Tibial nerve (tissue), 4 donors: Measurements from ENCODE around the gene FNDC1. TPM values are rescaled to one million over a fixed set of nuclear protein-coding genes. Genes with fewer than 3 reads are reported as not detected.

Source experiments
- DNase-seq, 2 donors: peaks; one replicate each; pipeline ENCODE4 v3.0.0-alpha.2; 2019; ENCODE audit warnings: low spot score in 2 of 2
- H3K27ac ChIP-seq, 4 donors: fragments of 200-600 bp; sonication (generic) in 3 of 4; one replicate each; pipeline ENCODE4 v1.5.1; 2017 to 2019; ENCODE audit warnings: mild to moderate bottlenecking in 1 of 4
- H3K27me3 ChIP-seq, 2 donors: fragments of 200-600 bp; sonication (generic) in 1 of 2; one replicate each; pipeline versions ENCODE4 v1.5.1 to v1.6.0; 2017 to 2019
- H3K36me3 ChIP-seq, 3 donors: fragments of 200-600 bp; sonication (generic); one replicate each; pipeline ENCODE4 v1.5.1; 2018 to 2019
- H3K4me1 ChIP-seq, 4 donors: fragments of 200-600 bp; sonication (generic) in 3 of 4; one replicate each; pipeline ENCODE4 v1.5.1; 2017 to 2019
- H3K4me3 ChIP-seq, 4 donors: fragments of 200-600 bp; sonication (generic) in 3 of 4; one replicate each; pipeline ENCODE4 v1.5.1; 2017 to 2019; ENCODE audit warnings: mild to moderate bottlenecking in 1 of 4, moderate library complexity in 1 of 4
- H3K9me3 ChIP-seq, 4 donors: fragments of 200-600 bp; sonication (generic) in 3 of 4; one replicate each; pipeline ENCODE4 v1.5.1; 2017 to 2019
- CTCF ChIP-seq, 5 experiments: fragments of 200-600 bp in 3 of 5; fragments of 450-650 bp in 2 of 5; sonication (generic) in 3 of 5; IDR thresholded peaks; one replicate each; pipeline ENCODE4 v1.5.1; 2016 to 2019; ENCODE audit warnings: antibody characterized with exemption in 5 of 5, mild to moderate bottlenecking in 3 of 5, moderate library complexity in 2 of 5
- EP300 ChIP-seq, 2 donors: sonication (generic); formaldehyde crosslinking; IDR thresholded peaks; one replicate each; pipeline ENCODE4 v1.6.1; 2017; ENCODE audit warnings: antibody characterized with exemption in 2 of 2, mild to moderate bottlenecking in 1 of 2
- POLR2A ChIP-seq, 2 donors: fragments of 450-650 bp; IDR thresholded peaks; one replicate each; pipeline ENCODE4 v1.6.1; 2017; ENCODE audit warnings: antibody characterized with exemption in 2 of 2, mild to moderate bottlenecking in 2 of 2, moderate library complexity in 2 of 2
- WGBS, 2 donors: methylation state at CpG; one replicate each; pipeline ENCODE4 v1.1.5; 2018; 5-methylcytosine and 5-hydroxymethylcytosine counted together
- total RNA-seq, 4 donors: library from RNA; depleted of rRNA; stranded (reverse); fragments of >200 nt; gene quantifications; one replicate each; pipeline ENCODE4 v1.1.0, GENCODE V29; 2016

The FNDC1 gene
- total RNA-seq, 4 donors from 2014 or later = 2.1 to 8.2 (median 5.4) TPM

- no peaks in the 10 kb centered on the region for H3K36me3 ChIP-seq
- no peak for DNase-seq
- H3K4me3 ChIP-seq = peak overlapping the region in 1 of 4 donors; percentile 13
- H3K9me3 ChIP-seq = no peaks in the 10 kb centered on the region
- TF ChIP-seq CTCF (IDR thresholded peaks at IDR 0.05) = peak in 1 of 5 experiments; percentile 8
- TF ChIP-seq EP300 (IDR thresholded peaks at IDR 0.05) = no peak
- WGBS, 2 donors = 33 to 47% methylated on average over 41 to 43 of the region's 66 CpGs
- H3K27ac ChIP-seq = no peak overlapping the region
- peaks cover 0 to 11% (median 1%) of the 10 kb centered on the region in 4 donors for H3K4me1 ChIP-seq
- H3K27me3 ChIP-seq = peaks cover 0 to 26% of the 10 kb centered on the region in 2 donors
These were observed 64.3 kb downstream of the FNDC1 start for GRCh38 chr6:159233365-159234101.

DNA sequence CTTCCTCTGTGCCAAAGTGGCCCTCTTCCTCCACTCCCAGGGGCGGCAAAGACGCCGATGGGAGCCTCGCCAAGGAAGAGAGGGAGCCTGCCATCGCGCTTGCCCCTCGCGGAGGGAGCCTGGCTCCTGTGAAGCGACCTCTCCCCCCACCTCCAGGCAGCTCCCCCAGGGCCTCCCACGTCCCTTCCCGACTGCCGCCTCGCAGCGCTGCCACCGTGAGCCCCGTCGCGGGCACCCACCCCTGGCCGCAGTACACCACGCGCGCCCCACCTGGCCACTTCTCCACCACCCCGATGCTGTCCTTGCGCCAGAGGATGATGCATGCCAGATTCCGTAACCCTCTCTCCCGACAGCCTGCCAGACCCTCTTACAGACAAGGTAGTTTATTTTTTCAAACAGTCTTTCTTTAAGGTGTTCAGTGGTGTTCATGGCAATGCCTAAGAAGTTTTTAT is 64.9 kb downstream of the FNDC1 start:
- H3K36me3 ChIP-seq = no peaks in the 10 kb centered on the region
- DNase-seq = no peak
- peaks cover 0 to 26% of the 10 kb centered on the region in 2 donors for H3K27me3 ChIP-seq
- H3K9me3 ChIP-seq = no peaks in the 10 kb centered on the region
- WGBS, 2 donors = 29 to 55% methylated on average over 26 of the region's 26 CpGs
- H3K4me1 ChIP-seq = peaks cover 0 to 11% (median 1%) of the 10 kb centered on the region in 4 donors
- peak overlapping the region in 1 of 4 donors; percentile 13 for H3K4me3 ChIP-seq
- TF ChIP-seq CTCF (IDR thresholded peaks at IDR 0.05) (no peak), EP300 (IDR thresholded peaks at IDR 0.05) (no peak), POLR2A (IDR thresholded peaks at IDR 0.05) (no peak)
- H3K27ac ChIP-seq = no peak overlapping the region

- Histone ChIP-seq H3K9me3 (no peaks in the 10 kb centered on the region), H3K4me3 (no peak overlapping the region), H3K4me1 (peaks cover 0 to 3% (median 0%) of the 10 kb centered on the region in 4 donors), H3K27me3 (peaks cover 0 to 12% of the 10 kb centered on the region in 2 donors), H3K36me3 (no peaks in the 10 kb centered on the region), H3K27ac (no peak overlapping the region)
- DNase-seq = no peak
- WGBS, 2 donors = 85 to 87% methylated on average over 9 of the region's 9 CpGs
- TF ChIP-seq EP300 (IDR thresholded peaks at IDR 0.05) (no peak), CTCF (IDR thresholded peaks at IDR 0.05) (no peak), POLR2A (IDR thresholded peaks at IDR 0.05) (no peak)
These were observed 69.8 kb downstream of the FNDC1 start for GRCh38 chr6:159238920-159239558.

GRCh38 chr6:159249128-159249527 is 79.9 kb downstream of the FNDC1 start:
- Histone ChIP-seq H3K27me3 (no peaks in the 10 kb centered on the region), H3K4me1 (peaks cover 0 to 10% (median 0%) of the 10 kb centered on the region in 4 donors), H3K36me3 (no peaks in the 10 kb centered on the region), H3K4me3 (no peak overlapping the region), H3K9me3 (no peaks in the 10 kb centered on the region), H3K27ac (peak overlapping the region in 2 of 4 donors; percentile 18 to 26)
- WGBS, 2 donors = 49 to 51% methylated on average over 3 of the region's 3 CpGs
- TF ChIP-seq POLR2A (IDR thresholded peaks at IDR 0.05) = no peak
- TF ChIP-seq CTCF (IDR thresholded peaks at IDR 0.05) = no peak
- no peak for TF ChIP-seq EP300 (IDR thresholded peaks at IDR 0.05)
- DNase-seq = no peak

DNA sequence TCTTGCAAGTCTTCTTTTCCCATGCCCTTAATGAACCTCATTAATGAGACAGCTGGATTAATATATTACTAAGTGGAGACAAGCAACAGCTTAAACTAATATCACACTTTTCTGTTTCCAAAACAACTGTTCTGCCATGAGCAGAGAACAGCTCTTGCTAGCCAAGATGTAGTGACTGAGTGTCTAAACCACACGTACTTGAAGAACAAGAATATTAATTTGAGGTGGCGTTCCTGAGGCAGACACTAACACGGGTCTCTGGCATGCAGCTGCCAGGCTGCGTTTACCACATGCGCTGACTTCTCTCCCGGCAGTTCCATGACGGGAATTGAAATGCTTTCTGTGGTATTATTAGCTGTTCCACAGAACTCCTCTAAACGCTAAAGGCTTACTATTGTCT is 80.6 kb downstream of the FNDC1 start:
- H3K27me3 ChIP-seq = no peaks in the 10 kb centered on the region
- 50 to 66% methylated on average over 8 of the region's 8 CpGs for WGBS, 2 donors
- H3K36me3 ChIP-seq = no peaks in the 10 kb centered on the region
- TF ChIP-seq POLR2A (IDR thresholded peaks at IDR 0.05) = no peak
- no peak overlapping the region for H3K4me3 ChIP-seq
- no peak for DNase-seq
- no peak overlapping the region for H3K27ac ChIP-seq
- peaks cover 0 to 10% (median 0%) of the 10 kb centered on the region in 4 donors for H3K4me1 ChIP-seq
- H3K9me3 ChIP-seq = no peaks in the 10 kb centered on the region
